GM19438 (cell line): ENCODE results near the gene DHX15.
"Not testable (repeated sequence)": the region's sequence is repeated elsewhere in the genome, so short reads cannot be mapped to it uniquely, and the experiment has no call there.

ENCODE experiments used
- ATAC-seq: cut with Tn5 transposase; IDR thresholded peaks from one replicate; pipeline ENCODE4 v1.9.1; 2021; ENCODE audit warnings: low read depth; ENCODE audit not compliant: unreplicated experiment

DHX15 gene

GRCh38 chr4:24550441-24551175 lies 33.7 kb downstream of the DHX15 start:
- no peak for ATAC-seq

DNA sequence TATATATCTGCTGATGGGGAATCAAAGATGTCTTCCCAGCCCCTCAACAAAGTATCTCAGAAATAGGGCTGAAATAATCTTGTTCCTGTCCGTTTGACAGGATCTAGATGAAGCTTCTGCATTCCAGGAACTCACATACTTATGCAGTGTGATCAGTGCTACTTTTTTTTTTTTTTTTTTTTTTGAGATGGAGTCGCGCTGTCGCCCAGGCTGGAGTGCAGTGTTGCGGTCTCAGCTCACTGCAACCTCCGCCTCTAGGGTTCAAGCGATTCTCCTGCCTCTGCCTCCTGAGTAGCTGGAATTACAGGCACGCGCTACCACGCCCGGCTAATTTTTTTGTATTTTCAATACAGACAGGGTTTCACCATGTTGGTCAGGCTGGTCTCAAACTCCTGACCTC lies 36.4 kb downstream of the DHX15 start:
- no peak for ATAC-seq

DNA sequence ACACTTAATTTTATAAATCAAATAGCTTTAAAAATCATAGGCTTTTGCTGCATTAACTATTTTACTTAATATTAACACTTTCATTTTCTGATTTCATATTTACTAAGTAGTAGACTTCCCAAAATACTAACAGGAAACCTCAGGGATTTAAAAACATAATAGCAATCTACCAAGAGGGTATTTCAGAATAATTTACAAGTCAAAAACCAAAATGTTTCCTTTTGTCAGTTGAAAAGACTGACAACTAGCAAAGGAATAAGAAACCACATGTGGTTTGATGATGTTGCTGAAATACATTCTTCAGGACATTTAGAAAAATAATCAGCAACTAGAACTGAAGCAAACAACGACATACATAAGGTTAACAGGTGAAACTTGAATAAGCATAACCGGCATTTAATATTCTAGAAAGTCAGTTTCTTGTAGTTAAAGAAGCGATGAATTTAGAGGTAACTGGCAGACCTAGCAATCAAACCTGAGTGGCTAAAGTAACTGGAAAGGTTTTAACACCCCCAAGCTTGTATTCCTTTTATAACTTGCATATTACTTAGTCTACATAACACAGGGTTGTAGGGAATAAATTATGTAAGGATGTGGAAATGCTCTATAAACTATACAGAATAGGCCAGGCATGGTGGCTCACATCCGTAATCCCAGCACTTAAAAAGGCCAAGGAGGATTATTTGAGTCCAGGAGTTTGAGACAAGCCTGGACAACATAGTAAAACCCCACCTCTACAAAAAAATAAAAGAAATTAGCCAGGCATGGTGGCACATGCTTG lies 40.0 kb downstream of the DHX15 start:
- no peak for ATAC-seq

- no peak for ATAC-seq
Measured at GRCh38 chr4:24537025-24537424, 47.3 kb downstream of the DHX15 start.

GRCh38 chr4:24535399-24535798 lies 49.0 kb downstream of the DHX15 start:
- ATAC-seq = no peak

DNA sequence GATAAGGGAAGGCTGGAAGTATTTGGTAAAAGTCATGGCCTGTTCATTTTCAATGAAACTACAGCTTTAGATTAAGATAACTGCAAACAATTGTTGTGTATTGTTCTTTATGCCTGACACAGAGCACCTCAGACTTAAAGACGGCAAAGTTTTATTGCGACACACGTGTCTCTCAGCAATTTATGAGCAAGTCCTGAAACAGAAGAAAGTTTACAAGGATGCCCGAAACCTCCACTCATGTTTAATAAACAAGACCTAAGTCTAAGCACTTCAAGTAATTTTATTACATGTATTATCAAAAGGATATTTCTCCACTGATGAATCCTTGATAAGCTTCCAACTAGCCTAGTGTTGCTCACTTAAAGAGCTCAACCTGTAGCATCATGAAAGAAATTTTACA lies 51.0 kb downstream of the DHX15 start:
- no peak for ATAC-seq

GRCh38 chr4:24529555-24529954 lies 54.8 kb downstream of the DHX15 start:
- ATAC-seq = no peak

GRCh38 chr4:24527371-24527770 lies 57.0 kb downstream of the DHX15 start:
- no peak for ATAC-seq

DNA sequence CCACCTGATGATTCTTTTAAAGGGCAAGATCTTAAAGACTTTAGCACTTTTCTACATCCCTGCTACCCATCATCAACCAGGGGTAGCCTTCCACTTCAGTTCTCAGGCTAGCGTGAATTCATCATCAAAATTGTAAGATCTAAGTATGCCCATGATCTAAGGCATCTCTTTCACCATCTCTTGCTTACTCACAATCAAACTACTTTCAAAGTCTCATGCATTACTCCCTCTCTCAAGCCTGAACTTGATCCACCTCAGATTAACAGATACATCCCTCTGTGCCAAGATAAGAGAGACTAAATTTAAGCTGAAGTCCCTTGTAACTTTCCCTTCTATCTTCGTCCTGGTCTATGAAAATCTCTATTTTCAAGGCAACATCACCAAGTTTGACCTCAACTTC lies 62.8 kb downstream of the DHX15 start:
- no peak for ATAC-seq

DNA sequence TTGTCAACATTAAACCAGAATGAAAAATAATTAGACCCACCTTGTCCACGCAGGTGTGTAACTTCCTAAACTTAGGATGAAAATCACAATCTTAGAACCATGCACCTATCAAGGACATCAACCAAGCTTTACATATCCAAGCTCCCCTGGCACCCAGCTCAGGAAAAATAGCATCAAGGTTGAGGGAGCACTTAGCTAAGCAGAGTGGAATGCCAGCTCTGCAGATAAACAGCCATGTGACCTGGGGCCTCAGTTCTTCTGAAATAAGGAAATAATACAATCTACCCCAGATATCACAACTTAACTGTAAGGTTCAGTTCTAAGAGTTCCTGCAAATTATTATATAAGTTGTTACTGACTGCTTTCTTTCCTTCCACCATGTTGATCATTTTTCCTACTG lies 64.7 kb downstream of the DHX15 start:
- no peak for ATAC-seq

- no peak for ATAC-seq
Measured at GRCh38 chr4:24517676-24518075, 66.7 kb downstream of the DHX15 start.

GRCh38 chr4:24516926-24517325 lies 67.4 kb downstream of the DHX15 start:
- ATAC-seq = no peak

GRCh38 chr4:24515698-24516097 lies 68.7 kb downstream of the DHX15 start:
- no peak for ATAC-seq

GRCh38 chr4:24514808-24515207 lies 69.5 kb downstream of the DHX15 start:
- ATAC-seq = no peak

GRCh38 chr4:24513718-24514117 lies 70.6 kb downstream of the DHX15 start:
- no peak for ATAC-seq

DNA sequence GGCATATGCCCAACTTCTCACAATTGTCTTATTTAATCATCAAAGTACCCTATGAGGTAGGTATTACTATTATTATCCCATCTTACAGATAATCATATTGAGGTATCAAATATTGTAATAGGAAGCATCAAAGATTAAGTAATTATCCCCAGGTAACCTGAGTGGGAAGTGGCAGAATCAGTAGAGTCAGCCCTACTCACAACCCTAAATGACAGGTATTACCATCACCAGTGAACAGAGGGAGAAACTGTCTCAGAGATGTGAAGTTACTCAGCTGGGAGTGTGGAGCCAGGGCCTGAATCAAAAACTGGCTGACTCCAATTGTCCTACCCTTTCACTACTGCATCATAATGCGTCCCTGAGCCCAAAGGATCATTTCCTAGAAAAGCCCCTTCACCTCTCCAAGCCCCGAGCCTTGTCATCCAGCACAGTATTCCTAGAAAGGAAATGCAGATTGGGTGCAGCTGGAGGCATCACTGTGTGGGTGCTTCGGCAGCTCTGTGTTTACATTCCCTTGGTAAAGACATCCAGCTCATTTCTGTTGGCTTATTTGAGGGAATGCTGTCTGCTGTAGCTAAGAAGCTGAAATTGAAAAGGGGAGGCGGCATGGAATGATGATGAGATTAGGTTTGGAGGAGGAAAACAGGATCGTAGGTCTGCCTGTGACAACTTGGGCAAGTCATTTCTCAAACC lies 72.8 kb downstream of the DHX15 start:
- ATAC-seq = no peak

DNA sequence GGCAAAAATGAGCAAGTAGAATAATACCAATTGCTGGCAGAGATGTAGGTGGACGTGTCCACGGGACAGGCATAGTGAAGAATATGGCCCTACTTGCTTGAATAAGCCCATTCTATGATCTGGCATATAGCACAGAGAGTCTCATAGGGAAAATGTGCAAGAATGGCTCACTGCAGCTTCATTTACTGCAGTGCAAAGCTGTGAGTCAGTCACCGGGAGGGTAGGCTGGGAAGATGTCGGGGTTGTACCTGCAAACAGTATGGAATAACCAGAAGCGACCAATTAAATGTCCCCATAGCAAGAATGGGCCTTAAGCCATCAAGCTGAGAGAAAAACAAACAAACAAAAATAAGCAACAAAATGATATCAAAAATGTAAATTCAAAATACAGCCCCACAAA lies 74.3 kb downstream of the DHX15 start:
- ATAC-seq = no peak

DNA sequence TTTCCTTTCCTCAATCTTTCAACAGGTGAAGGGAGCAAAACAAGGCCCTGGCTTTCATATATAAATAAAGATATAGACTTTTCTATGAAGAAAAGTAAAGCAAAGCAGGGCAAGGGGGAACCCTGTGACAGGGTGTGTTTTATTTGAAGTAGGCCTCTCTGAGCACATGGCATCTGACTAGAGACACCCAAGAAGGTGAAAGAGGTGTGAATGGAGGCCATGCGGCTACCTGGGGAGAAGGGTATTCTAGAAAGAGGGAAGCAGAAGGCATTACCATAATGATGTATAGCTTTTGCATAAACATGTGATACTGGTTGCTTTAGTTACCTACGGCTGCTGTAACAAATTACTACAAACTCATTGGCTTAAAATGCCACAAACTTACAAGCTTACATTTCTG lies 75.8 kb downstream of the DHX15 start:
- no peak for ATAC-seq

GRCh38 chr4:24507439-24507838 lies 76.9 kb downstream of the DHX15 start:
- no peak for ATAC-seq

DNA sequence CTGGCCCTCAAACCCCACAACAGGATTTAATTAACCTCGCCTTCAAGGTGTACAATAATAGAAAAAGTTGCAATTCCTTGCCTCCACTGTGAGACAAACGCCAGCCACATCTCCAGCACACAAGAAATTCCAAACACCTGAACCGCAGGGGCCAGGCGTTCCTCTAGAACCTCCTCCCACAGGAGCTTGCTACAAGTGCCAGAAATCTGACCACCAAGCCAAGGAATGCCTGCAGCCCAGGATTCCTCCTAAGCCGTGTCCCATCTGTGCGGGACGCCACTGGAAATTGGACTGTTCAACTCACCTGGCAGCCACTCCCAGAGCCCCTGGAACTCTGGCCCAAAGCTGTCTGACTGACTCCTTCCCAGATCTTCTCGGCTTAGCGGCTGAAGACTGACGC lies 81.3 kb downstream of the DHX15 start:
- ATAC-seq = not testable (repeated sequence)

- ATAC-seq = no peak
Measured at GRCh38 chr4:24497221-24497620, 87.1 kb downstream of the DHX15 start.

DNA sequence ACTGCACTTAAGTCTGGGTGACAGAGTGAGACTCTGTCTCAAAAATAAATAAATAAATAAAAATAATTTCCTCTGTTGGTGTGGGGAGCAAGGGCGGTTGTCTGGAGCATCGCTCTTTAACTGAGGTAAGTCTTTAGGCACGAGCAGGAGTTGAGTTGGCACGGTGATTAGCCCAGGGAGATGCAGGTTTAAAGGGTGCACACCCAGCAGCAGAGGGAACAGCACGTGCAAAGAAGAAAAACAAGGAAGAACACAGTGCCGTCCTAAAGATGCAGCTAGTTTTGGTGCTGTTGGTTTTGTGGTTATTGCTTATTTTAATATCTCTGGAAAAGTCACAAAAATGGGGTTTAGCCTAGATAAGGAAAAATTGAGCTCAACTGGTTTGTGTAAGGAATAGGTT lies 87.8 kb downstream of the DHX15 start:
- ATAC-seq = no peak
